MM.1S (cell line): Measurements from ENCODE around the gene CAP2.

Experiments
- CTCF ChIP-seq: fragments of 300-600 bp; sonication (generic); IDR thresholded peaks from 2 replicates; pipeline ENCODE4 v1.5.1; 2016; ENCODE audit warnings: antibody characterized with exemption, low read length, mixed read lengths
- EZH2 ChIP-seq: fragments of 300-600 bp; sonication (generic); optimal IDR thresholded peaks from 2 replicates; pipeline ENCODE3; 2017; ENCODE audit warnings: low read depth, mild to moderate bottlenecking, antibody characterized with exemption, low read length, mixed read lengths

- TF ChIP-seq CTCF (no peak), EZH2 (no peak)
These were observed 99.0 kb downstream of the CAP2 start for GRCh38 chr6:17492350-17492749.
